H9 (cell line): Measurements from ENCODE around the gene ASF1B. TPM values are rescaled to one million over a fixed set of nuclear protein-coding genes. Genes with fewer than 3 reads are reported as not detected.

Source experiments
- DNase-seq: peaks from one replicate; pipeline ENCODE4 v3.0.0-alpha.2; 2017
- H2AFZ ChIP-seq: one replicate; pipeline ENCODE4 v1.6.1; 2013; ENCODE audit warnings: mild to moderate bottlenecking, low read length, control low read depth, moderate library complexity
- H2AK5ac ChIP-seq: 2 replicates; pipeline ENCODE4 v1.6.1; 2013; ENCODE audit warnings: low read length, control low read depth, mixed read lengths; ENCODE audit not compliant: insufficient read length
- H2BK120ac ChIP-seq: one replicate; pipeline ENCODE4 v1.6.1; 2013; ENCODE audit warnings: low read depth, mild to moderate bottlenecking, low read length, control low read depth, inconsistent platforms; ENCODE audit not compliant: poor library complexity, severe bottlenecking
- H2BK12ac ChIP-seq: 2 replicates; pipeline ENCODE4 v1.6.1; 2013; ENCODE audit warnings: low read length, control low read depth, mixed read lengths, low read depth; ENCODE audit not compliant: insufficient read length
- H2BK15ac ChIP-seq: 2 replicates; pipeline ENCODE4 v1.6.1; 2013; ENCODE audit warnings: low read depth, low read length, control low read depth
- H2BK20ac ChIP-seq: one replicate; pipeline ENCODE4 v1.6.1; 2013; ENCODE audit warnings: low read depth, mild to moderate bottlenecking, low read length, control low read depth, inconsistent platforms; ENCODE audit not compliant: poor library complexity, severe bottlenecking
- H2BK5ac ChIP-seq: 2 replicates; pipeline ENCODE4 v1.6.1; 2013; ENCODE audit warnings: low read length, control low read depth, mixed read lengths; ENCODE audit not compliant: insufficient read length
- H3K14ac ChIP-seq: 2 replicates; pipeline ENCODE4 v1.6.1; 2013; ENCODE audit warnings: low read length, control low read depth; ENCODE audit not compliant: insufficient read depth
- H3K18ac ChIP-seq: 2 replicates; pipeline ENCODE4 v1.6.1; 2013; ENCODE audit warnings: low read depth, mild to moderate bottlenecking, mixed read lengths, low read length, control low read depth; ENCODE audit not compliant: insufficient read length
- H3K23ac ChIP-seq: 2 replicates; pipeline ENCODE4 v1.6.1; 2013; ENCODE audit warnings: low read length, control low read depth, mixed read lengths, low read depth; ENCODE audit not compliant: insufficient read length
- H3K23me2 ChIP-seq: 2 replicates; pipeline ENCODE4 v1.6.1; 2013; ENCODE audit warnings: low read depth, mild to moderate bottlenecking, mixed read lengths, low read length, control low read depth; ENCODE audit not compliant: insufficient read length, poor library complexity, severe bottlenecking
- H3K27ac ChIP-seq: 2 replicates; pipeline ENCODE4 v1.5.1; 2013; ENCODE audit warnings: low read length, control low read depth, mixed read lengths, low read depth; ENCODE audit not compliant: insufficient read length
- H3K27me3 ChIP-seq: 2 replicates; pipeline ENCODE4 v1.6.1; 2013; ENCODE audit warnings: low read length, control low read depth, inconsistent platforms; ENCODE audit not compliant: insufficient read depth
- H3K4ac ChIP-seq: 2 replicates; pipeline ENCODE4 v1.6.1; 2013; ENCODE audit warnings: low read depth, mild to moderate bottlenecking, control low read depth, inconsistent platforms, low read length, moderate library complexity
- H3K4me1 ChIP-seq: 2 replicates; pipeline ENCODE4 v1.6.1; 2013; ENCODE audit warnings: low read length, control low read depth, inconsistent platforms; ENCODE audit not compliant: insufficient read depth
- H3K4me2 ChIP-seq: 2 replicates; pipeline ENCODE4 v1.6.1; 2013; ENCODE audit warnings: low read length, control low read depth, mixed read lengths; ENCODE audit not compliant: insufficient read length, insufficient read depth
- H3K56ac ChIP-seq: 2 replicates; pipeline ENCODE4 v1.6.1; 2013; ENCODE audit warnings: low read depth, mild to moderate bottlenecking, mixed read lengths, low read length, control low read depth; ENCODE audit not compliant: insufficient read length
- H3K79me1 ChIP-seq: 2 replicates; pipeline ENCODE4 v1.6.1; 2013; ENCODE audit warnings: low read depth, mild to moderate bottlenecking, moderate library complexity, low read length, control low read depth, inconsistent platforms; ENCODE audit not compliant: insufficient read depth, poor library complexity, severe bottlenecking
- H3K79me2 ChIP-seq: 2 replicates; pipeline ENCODE4 v1.6.1; 2013; ENCODE audit warnings: low read length, control low read depth, inconsistent platforms; ENCODE audit not compliant: insufficient read depth
- H3K9ac ChIP-seq: 2 replicates; pipeline ENCODE4 v1.6.1; 2013; ENCODE audit warnings: low read length, control low read depth, mixed read lengths; ENCODE audit not compliant: insufficient read length; ENCODE audit errors: extremely low read depth
- H3K9me3 ChIP-seq: one replicate; pipeline ENCODE4 v1.6.1; 2013; ENCODE audit warnings: low read depth, low read length, inconsistent platforms; ENCODE audit not compliant: control insufficient read depth
- H3T11ph ChIP-seq: one replicate; pipeline ENCODE4 v1.6.1; 2013; ENCODE audit warnings: mild to moderate bottlenecking, low read length, control low read depth, inconsistent platforms
- H4K20me1 ChIP-seq: one replicate; pipeline ENCODE4 v1.6.1; 2013; ENCODE audit not compliant: control insufficient read depth, insufficient read length, insufficient read depth
- H4K5ac ChIP-seq: 2 replicates; pipeline ENCODE4 v1.6.1; 2013; ENCODE audit warnings: low read depth, mild to moderate bottlenecking, mixed read lengths, low read length, control low read depth; ENCODE audit not compliant: insufficient read length
- H4K8ac ChIP-seq: replicated peaks from 2 replicates; pipeline ENCODE4 v1.6.1; 2013; ENCODE audit warnings: low read length, control low read depth, mixed read lengths, low read depth; ENCODE audit not compliant: insufficient read length
- H4K91ac ChIP-seq: 2 replicates; pipeline ENCODE4 v1.6.1; 2013; ENCODE audit warnings: low read depth, mild to moderate bottlenecking, moderate library complexity, mixed read lengths, low read length, control low read depth; ENCODE audit not compliant: insufficient read length
- H3K27ac Mint-ChIP-seq, 3 experiments: 2 replicates in 2 of 3; 3 replicates in 1 of 3; pipeline ENCODE4 v1.8.0; 2020 to 2021; ENCODE audit warnings: mixed read lengths in 3 of 3, mild to moderate bottlenecking in 1 of 3, moderate library complexity in 1 of 3
- H3K27me3 Mint-ChIP-seq: 2 replicates; pipeline ENCODE4 v1.8.0; 2021; ENCODE audit warnings: low read depth, mild to moderate bottlenecking, moderate library complexity, mixed read lengths
- H3K36me3 Mint-ChIP-seq, 3 experiments: 2 replicates in 2 of 3; 3 replicates in 1 of 3; pipeline ENCODE4 v1.8.0; 2020 to 2021; ENCODE audit warnings: low read depth in 3 of 3, mixed read lengths in 3 of 3; ENCODE audit not compliant: insufficient read depth in 1 of 3
- H3K4me1 Mint-ChIP-seq, 2 experiments: 2 replicates each; pipeline ENCODE4 v1.8.0; 2020; ENCODE audit warnings: mixed read lengths in 2 of 2
- H3K4me3 Mint-ChIP-seq, 2 experiments: 2 replicates in 1 of 2; 3 replicates in 1 of 2; pipeline ENCODE4 v1.8.0; 2020 to 2021; ENCODE audit warnings: mild to moderate bottlenecking in 2 of 2, mixed read lengths in 2 of 2, moderate library complexity in 1 of 2
- H3K9me3 Mint-ChIP-seq, 2 experiments: 2 replicates in 1 of 2; 3 replicates in 1 of 2; pipeline ENCODE4 v1.8.0; 2020; ENCODE audit warnings: mild to moderate bottlenecking in 2 of 2, mixed read lengths in 2 of 2, moderate library complexity in 1 of 2
- WGBS: extraction: QIAGEN DNeasy Blood & Tissue Kit; methylation state at CpG from one replicate; pipeline ENCODE4 v1.1.7; 2013; ENCODE audit warnings: missing lambda C conversion rate, low lambda C conversion rate, mixed read lengths; ENCODE audit not compliant: insufficient read length; ENCODE audit errors: extremely low coverage; 5-methylcytosine and 5-hydroxymethylcytosine counted together
- total RNA-seq: library from RNA; stranded (reverse); gene quantifications from 2 replicates; pipeline ENCODE4 v1.2.1, GENCODE V29; 2021
- TF ChIP-seq, protein P1 (sequence below): fragments of 200-600 bp; sonication (generic); conservative IDR thresholded peaks from 3 replicates; pipeline ENCODE4 v1.8.0; 2021; ENCODE audit warnings: antibody characterized with exemption, mild to moderate bottlenecking

ASF1B gene
- total RNA-seq, 1 experiment from 2014 or later, result 46.6 TPM

DNA sequence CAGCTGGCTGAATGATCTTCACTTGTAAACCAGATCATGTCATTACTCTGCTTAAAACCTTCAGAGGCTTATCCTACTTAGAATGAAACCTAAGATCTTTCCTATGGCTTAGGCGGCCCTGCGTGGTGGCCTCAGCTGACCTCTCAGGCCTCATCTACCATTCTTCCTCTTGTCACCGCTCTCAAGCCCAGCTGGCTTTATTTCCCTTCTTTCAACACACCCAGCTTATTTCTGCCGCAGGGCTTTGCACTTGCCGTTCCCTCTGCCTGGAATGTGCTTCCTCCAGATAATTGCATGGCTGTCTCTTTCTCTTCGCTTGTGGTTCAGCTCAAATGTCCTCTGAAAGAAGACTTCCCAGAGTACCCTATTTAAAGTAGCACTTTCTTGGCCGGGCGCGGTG lies 3.6 kb upstream of the ASF1B start:
- Histone ChIP-seq H2BK5ac (no peak overlapping the region), H2BK15ac (no peak overlapping the region), H3K18ac (no peak overlapping the region), H3K27me3 (no peaks in the 10 kb centered on the region), H3K27ac (no peak overlapping the region), H3K79me2 (peaks cover 3% of the 10 kb centered on the region; the same call in 1 of the 2 replicates), H3K14ac (no peak overlapping the region), H3K79me1 (peaks cover 6% of the 10 kb centered on the region), H3K23me2 (peaks cover 9% of the 10 kb centered on the region), H4K8ac (no peak overlapping the region), H2BK120ac (no peak overlapping the region), H3K23ac (no peak overlapping the region), H4K91ac (no peak overlapping the region), H3T11ph (no peak overlapping the region), H3K4ac (no peak overlapping the region), H4K20me1 (no peaks in the 10 kb centered on the region), H3K56ac (no peak overlapping the region), H2AFZ (no peak overlapping the region), H3K4me2 (no peak overlapping the region), H2BK12ac (no peak overlapping the region), H4K5ac (no peak overlapping the region), H3K9ac (no peak overlapping the region), H3K9me3 (no peaks in the 10 kb centered on the region), H3K4me1 (no peaks in the 10 kb centered on the region; the same call in 1 of the 2 replicates), H2AK5ac (no peak overlapping the region), H2BK20ac (no peak overlapping the region)
- peak overlapping the region in 1 of 2 experiments; percentile 15; a peak in 1 of 5 replicates for H3K4me3 Mint-ChIP-seq
- H3K36me3 Mint-ChIP-seq, result peaks cover 0 to 2% (median 0%) of the 10 kb centered on the region in 3 experiments; a peak in 2 of 7 replicates
- H3K27me3 Mint-ChIP-seq, result no peaks in the 10 kb centered on the region
- no peaks in the 10 kb centered on the region for H3K9me3 Mint-ChIP-seq
- H3K4me1 Mint-ChIP-seq, result peaks cover 8 to 11% of the 10 kb centered on the region in 2 experiments
- WGBS, result no CpG with 5 or more reads among the region's 9 CpGs
- H3K27ac Mint-ChIP-seq, result peak overlapping the region in 1 of 3 experiments; percentile 64; a peak in 2 of 7 replicates
- TF ChIP-seq, protein P1, sequence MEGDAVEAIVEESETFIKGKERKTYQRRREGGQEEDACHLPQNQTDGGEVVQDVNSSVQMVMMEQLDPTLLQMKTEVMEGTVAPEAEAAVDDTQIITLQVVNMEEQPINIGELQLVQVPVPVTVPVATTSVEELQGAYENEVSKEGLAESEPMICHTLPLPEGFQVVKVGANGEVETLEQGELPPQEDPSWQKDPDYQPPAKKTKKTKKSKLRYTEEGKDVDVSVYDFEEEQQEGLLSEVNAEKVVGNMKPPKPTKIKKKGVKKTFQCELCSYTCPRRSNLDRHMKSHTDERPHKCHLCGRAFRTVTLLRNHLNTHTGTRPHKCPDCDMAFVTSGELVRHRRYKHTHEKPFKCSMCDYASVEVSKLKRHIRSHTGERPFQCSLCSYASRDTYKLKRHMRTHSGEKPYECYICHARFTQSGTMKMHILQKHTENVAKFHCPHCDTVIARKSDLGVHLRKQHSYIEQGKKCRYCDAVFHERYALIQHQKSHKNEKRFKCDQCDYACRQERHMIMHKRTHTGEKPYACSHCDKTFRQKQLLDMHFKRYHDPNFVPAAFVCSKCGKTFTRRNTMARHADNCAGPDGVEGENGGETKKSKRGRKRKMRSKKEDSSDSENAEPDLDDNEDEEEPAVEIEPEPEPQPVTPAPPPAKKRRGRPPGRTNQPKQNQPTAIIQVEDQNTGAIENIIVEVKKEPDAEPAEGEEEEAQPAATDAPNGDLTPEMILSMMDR, result no peak
- no peak for DNase-seq
